ENCODE data around the gene ZFR2.
"Not testable (repeated sequence)": the region's sequence is repeated elsewhere in the genome, so short reads cannot be mapped to it uniquely, and the experiment has no call there.

ZFR2 gene

DNA sequence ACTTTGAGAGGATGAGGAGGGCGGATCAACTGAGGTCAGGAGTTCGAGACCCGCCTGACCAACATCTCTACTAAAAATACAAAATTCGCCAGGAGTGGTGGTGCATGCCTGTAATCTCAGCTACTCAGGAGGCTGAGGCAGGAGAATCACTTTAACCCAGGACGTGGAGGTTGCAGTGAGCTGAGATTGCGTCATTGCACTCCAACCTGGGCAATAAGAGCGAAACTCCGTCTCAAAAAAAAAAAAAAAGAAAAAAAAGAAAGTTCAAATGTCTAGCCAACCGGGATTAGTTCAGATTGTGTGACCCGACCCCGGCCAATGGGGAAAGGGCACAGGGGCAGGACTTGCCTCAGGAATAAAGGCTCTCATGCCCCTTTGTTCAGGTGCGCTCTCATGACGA lies 5.9 kb upstream of the ZFR2 start:
- not testable (repeated sequence) for DNase-seq (ENCODE audit: low read depth, low spot score)

DNA sequence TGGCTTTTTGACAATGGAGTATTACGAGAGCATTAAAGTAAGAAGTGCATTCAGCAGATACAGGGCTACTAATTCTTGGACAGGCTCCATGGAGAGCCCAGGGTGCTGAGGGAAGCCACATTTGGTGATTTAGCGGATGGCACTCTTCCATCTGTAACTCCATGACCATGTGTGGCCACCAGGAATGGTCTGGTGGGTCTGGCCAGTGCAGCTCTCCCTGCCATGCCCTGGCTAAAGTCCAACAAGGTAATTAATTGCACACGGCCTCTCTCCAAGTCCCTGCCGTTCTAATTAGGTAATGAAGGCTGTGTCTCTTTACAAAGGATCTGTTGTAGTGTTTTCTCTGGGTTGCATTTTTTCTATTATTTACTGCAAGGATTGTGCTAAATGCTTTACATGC lies 4.3 kb upstream of the ZFR2 start:
- DNase-seq (ENCODE audit: low read depth, low spot score) = no peak

DNA sequence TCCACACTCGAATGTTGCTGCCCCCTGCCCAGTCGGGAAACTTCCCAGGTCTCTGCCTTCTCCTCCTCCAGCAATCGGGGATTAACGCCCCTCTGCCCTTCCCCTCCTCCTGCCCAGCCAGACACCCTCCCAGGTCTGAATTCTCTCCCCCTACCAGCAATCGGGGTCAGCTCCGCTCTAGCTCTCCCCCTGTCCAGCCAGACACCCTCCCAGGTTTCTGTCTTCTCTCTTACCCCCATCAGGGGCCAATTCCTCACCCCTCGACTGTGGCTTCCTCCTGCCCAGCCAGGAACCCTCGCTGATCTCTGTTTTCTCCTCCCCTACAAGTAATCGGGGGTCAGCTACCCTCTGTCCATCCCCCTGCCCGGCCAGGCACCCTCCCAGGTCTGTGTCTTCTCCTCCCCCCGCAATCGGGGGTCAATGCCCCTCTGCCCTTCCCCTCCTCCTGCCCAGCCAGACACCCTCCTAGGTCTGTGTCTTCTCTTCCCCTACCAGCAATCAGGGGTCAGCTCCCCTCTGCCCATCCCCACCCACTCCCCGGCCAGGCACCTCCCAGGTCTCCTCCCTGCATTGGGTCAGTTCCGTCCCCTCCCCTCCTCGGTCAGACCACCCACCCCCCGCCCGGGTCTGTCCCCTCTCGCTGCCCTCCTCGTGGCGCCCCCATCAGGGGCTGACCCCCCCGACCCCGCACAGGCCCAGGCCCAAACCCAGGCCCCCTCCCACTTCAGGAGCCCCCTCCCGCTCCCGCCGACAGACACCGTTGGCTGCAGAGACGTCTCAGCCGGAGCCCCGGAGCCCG lies 668 bp downstream of the ZFR2 start:
- no peak for DNase-seq (ENCODE audit: low read depth, low spot score)

DNA sequence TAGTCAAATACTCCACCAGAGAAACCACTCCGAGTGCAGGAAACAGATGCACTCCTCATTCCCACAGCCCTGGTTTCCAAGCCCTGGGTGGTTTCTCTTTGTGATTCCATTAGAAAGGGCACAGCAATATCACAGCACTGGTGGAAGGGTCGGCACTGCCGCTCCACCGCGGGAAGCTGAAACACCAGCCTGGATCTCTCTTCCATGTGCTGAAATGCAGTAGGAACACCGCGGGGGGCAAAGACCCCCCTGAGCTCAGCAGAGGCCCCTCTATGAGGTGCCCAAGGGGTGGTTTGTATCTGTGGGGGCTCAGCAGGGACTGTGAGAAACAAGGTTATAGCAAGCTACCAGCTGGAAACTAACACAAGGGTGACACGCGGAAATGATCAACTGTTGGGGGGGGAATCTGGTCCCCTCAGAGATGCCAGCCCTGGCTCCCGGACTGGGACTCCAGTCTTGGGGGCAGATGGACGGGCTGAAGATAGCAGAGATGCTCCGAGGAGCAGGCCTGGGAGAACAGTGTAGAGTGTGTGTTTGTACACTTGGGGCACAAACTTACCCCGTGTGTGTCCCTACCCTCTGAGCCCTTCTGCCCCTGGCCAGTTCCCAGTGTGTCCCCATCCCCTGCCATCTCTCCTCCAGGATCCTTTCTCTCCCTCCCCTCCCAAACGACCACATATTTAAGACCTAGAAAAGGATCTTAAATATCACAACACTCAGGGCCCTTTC lies 1.8 kb downstream of the ZFR2 start:
- no peak for DNase-seq (ENCODE audit: low read depth, low spot score)

DNA sequence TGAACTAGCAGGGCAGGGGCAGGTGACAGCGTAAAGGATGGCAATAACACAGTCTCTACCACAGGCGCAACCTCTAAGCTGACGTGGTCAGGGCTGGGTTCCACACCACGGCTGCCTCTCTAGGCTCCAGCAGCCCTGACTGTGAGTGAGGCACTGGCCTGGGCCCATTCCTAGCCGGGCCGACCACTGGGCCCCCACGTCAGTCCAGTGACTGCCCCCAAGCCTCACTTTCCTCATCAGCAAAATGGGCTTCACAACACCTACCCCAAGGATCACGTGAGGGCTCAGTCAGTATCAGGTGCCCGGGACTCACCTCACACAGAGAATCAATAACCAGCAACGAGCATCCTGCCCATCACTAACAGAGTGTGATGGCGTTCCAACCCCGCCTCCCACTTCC lies 5.2 kb downstream of the ZFR2 start:
- no peak for DNase-seq (ENCODE audit: low read depth, low spot score)

DNA sequence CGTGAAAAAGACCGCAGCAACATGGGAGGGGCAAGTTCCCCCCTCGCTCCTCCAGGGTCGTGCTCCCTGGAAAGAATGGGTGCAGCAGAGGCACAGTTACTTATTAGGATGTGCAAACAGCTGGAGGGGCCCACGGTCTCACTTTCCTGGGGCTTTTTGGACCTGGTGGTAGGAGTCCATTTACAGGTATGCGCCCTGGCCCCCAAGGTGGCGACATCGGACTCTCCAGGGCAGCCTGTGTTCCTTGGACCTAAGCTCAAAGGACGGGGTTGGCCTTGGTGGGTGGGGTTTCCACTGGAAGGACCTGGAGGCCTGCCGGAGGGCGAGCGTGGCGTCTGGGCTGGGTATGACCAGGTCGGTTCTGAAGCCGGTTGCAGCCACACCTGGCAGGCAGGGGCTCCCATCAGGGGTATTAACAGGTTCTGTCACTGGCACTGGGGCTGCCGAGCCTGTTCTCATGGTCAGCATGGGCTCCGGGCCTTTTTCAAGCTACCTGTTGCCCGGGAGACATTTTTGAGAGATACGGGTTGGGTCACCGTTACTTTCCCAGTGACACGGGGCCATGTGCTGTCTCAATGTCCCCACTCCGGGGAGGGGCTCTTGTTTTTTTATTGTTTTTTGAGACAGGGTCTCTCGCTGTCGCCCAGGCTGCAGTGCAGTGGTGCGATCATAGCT lies 5.9 kb downstream of the ZFR2 start:
- no peak for DNase-seq (ENCODE audit: low read depth, low spot score)

DNA sequence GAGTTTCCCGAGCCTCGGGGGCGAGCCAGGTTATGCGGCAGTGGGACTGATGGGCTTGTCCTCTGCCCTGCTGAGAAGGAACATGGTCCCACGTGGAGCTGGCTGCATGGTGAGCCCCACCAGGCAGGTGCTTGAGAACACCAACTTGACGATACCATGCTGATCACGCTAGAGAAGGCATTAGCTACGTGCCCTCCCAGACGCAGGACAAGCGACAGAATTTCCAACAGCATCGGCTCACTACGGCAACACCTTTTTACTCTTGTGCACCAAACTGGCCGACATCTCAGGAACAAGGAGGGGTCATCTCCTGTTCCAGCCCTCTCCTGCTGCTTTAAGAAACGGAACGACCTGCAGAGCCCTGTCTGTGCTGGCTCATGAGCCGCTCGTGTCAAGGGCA lies 8.3 kb downstream of the ZFR2 start:
- no peak for DNase-seq (ENCODE audit: low read depth, low spot score)

DNA sequence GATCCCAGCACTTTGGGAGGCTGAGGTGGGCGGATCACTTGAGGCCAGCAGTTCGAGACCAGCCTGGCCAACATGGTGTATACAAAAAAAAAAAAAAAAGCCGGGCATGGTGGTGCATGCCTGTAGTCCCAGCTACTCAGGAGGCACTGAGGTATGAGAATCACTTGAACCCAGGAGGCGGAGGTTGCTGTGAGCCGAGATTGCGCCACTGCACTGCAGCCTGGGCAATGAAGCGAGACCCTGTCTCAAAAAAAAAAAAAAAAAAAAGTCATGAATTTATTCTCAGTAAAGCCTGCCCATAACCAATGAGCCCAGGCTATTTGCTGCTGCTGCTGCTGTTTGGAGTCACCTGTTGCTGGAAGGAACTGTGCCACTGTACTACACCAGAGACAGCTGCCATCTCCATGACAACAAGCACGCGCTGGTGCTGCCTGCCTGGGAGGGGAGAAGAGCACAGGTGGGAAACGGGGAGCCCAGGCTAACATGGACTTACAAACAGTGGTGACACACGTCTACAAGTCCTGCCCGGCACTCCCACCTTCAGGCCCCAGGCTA lies 11.3 kb downstream of the ZFR2 start:
- DNase-seq (ENCODE audit: low read depth, low spot score) = no peak

DNA sequence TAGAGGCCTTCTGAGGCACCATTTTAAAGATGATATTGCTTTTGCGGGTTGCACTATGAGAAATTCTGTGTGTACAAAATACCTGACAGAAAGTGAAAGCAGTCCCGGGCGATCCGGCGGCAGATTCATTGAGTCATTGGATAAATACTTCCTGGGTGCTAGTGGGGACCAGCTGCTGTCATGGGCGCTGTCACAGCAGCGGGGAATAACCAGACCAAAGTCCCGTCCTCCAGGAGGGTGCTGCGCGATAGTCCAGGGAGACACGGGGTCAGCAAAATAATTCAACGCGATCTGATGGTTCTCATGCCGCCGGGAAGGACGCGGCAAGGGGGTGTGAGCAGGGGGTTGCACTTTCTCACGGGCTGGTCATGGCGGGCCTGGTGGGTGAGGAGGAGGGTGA lies 13.5 kb downstream of the ZFR2 start:
- DNase-seq (ENCODE audit: low read depth, low spot score) = no peak

DNA sequence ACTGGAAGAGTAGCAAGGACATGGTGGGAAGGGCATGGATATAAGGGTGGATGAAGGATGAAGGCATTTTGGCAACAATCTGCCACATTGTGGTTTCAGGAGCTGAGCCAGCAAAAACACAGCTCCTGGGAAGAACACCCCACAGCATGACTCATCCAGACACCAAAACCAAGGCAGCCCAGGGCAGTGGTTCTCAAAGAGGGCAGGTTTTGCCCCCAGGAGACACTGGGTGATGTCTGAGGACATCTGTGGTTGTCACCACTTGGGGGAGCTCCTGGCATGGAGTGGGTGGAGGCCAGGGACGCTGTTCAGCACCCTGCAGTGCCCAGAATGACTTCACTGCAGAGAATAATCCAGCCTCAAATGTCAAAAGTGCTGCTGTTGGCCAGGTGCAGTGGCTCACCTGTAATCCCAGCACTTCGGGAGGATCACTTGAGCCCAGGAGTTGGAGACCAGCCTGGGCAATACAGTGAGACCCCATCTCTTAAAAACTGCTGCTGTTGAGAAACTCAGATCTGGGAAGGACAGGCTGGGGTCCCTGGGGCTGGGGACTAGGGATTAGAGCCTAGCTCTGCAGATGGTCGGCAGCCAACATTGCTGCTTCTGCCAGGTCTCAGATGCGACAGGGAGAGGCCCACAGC lies 16.1 kb downstream of the ZFR2 start:
- peak; percentile 29 for DNase-seq (ENCODE audit: low read depth, low spot score)

DNA sequence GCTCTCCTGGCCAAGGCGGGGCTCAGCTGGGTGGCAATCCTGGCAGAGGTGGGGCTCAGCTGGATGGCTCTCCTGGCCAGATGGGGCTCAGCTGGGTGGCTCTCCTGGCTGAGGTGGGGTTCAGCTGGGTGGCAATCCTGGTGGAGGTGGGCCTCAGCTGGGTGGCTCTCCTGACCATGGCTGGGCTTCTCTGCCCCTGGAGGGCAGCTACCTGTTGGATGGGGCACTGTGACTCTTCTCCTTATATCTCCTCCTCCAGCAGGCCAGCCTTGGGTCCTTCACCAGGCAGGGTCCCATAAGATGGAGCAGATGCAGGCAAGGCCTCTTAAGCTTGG lies 16.7 kb downstream of the ZFR2 start:
- no peak for DNase-seq (ENCODE audit: low read depth, low spot score)

DNA sequence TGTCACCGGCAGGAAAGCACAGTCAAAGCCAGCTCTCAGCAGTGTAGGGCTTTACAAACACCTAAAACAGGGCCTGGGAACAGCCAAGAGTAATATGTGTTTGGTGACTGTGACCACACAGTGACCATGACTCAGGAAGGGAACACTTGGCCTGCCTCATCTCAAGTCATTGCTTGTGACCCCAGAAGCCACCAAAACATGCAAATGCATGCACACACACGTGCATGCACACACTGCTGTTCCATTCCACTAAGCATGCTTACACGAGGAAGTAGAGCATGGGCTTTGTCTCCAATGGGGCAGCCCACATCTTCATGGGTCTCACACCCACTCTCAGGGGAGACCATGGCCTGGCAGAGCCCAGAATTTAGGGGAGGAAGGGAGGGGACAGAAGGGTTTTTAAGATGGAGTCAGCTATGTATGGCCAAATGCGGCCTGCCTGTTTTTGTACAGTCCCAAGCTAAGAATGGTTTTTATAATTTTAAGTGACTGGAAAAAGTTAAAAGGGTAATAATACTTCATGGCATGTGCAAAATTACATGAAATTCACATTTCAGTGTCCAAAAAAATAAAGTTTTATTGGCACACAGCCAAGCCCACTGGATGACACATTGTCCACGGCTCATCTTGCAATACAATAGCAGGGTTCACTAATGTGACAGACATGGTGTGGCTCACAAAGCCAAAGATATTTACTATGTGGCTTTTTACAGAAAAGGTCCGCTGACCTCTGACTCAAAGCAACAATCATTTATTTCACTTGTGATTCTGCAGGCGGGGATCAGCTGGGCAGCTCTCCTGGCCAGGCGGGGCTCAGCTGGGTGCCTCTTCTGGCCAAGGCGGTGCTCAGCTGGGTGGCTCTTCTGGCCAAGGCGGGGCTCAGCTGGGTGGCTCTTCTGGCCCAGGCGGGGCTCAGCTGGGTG lies 17.3 kb downstream of the ZFR2 start:
- DNase-seq (ENCODE audit: low read depth, low spot score) = no peak

DNA sequence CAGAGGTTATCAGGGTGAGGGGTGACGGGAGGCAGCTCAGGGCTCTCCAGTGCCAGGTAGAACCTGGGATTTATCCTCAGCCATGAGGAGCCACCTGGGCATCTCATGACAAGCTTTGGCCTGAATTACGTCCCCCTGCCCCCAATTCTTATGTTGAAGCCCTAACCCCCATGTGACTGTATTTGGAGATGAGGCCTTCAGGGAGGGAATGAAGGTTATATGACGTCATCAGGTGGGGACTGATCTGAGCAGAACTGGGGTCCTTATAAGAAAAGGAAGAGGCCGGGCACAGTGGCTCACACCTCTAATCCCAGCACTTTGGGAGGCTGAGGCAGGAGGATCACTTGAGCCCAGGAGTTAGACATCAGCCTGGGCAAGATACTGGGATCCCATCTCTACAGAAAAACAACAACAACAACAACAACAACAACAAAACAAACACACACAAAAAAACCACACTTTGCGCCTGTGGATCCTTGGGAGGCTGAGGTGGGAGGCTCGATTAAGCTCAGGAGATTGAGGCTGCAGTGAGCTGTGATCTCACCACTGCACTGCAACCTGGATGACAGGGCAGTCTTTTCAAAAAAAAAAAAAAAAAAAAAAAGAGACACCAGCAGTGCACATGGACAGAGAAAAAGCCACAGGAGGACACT lies 18.4 kb downstream of the ZFR2 start:
- DNase-seq (ENCODE audit: low read depth, low spot score) = no peak

DNA sequence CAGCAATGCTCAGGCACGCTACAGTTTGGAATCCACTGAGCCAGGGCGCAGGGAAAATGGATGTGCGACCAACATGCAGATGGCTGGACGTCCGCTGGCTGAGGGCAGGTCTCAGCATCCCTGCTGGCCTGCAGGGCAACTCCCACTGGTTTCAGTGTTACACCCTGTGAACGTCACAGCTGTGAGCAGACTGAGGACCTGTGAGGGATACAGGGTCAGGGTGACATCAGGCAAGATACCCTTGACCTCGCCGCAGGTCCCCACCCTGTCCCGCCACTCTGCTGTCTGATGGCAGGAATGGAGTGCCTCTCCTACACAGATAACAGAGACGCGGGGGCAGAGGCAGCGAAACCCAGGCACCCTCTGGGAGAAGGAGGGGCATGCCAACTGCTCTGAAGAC lies 19.1 kb downstream of the ZFR2 start:
- no peak for DNase-seq (ENCODE audit: low read depth, low spot score)

DNA sequence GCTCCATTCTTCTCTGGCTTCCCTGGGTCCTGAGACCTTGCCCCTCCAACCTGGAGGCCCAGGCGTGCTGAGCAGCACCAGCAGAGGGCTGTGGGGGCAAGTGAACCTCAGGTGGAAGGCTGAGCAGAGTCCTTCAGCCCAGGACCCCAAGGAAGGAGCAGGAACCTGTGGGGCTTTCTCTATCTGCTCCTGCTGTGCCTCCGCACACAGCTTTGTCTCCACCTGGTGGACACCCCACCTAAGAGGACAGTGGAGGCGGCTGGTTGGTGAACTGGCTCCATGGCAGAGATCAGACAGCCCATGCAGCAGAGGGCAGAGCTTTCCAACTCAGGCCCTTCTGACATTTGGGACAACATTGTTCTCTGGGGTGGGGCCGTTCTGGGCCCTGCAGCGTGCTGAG lies 19.7 kb downstream of the ZFR2 start:
- DNase-seq (ENCODE audit: low read depth, low spot score) = no peak

DNA sequence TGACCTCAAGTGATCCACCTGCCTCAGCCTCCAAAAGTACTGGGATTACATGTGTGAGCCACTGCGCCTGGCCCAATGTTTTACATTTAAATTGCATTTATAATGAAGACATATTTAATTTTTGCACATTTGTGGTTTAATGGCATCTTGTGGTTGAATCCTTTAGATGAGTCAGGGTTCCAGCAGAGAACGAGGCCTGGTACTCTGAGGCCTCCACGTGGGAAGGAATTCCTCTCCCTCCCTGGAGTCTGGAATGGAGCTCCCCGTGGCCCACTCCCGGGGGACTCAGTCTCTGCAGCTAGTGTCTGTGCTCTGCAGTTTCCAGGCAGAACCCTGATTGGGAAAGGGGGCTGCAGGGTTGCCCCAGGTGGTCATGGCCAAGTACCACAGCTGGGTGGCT lies 24.2 kb downstream of the ZFR2 start:
- DNase-seq (ENCODE audit: low read depth, low spot score) = no peak

DNA sequence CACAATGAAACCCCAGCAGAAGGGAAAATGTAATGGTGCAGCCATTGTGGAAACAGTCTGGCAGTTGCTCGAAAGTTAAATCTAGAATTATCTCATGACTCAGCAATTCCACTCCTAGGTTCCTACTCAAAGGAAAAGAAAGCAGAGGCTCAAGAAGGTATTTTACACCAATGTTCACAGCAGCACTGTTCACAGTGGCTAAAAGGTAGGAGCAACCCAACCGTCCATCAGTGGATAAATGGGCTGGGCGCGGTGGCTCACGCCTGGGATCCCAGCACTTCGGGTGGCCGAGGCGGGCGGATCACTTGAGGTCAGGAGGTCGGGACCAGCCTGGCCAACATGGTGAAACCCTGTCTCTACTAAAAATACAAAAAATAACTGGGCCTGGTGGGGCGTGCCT lies 25.9 kb downstream of the ZFR2 start:
- no peak for DNase-seq (ENCODE audit: low read depth, low spot score)

DNA sequence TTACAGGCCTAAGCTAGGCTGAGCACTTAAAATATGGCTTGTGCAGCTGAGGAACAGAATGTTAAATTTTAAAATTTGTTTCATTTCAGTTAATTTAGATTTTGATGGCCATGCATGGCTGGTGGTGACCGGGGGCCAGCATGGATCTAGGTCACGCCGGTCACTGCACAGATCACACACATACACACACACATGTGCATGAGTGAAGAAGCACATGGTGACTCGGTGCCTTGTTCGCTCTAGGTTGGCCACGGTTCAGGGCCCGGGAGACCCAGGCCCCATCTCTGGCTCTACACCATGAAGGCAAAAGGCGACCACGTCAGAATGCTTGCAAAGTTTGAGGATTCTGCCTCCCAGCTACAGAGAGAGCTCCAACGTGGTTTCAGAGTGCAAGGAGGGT lies 28.0 kb downstream of the ZFR2 start:
- DNase-seq (ENCODE audit: low read depth, low spot score) = no peak

DNA sequence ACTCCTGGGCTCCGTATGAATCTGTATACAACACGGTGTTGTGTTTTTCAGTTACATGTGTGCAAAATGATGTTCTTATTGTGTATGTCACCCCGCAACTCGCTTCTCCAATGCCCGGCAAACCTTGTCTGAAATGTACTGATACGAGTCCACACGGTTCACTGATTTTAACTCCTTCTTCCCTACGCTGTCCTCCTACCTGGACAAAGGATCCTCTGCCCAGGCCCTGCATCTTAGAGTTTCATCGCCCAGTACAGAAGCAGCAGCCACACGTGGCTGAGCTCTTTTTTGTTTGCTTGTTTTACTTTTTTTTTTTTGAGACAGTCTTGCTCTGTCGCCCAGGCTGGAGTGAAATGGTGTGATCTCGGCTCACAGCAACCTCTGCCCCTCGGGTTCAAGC lies 28.9 kb downstream of the ZFR2 start:
- no peak for DNase-seq (ENCODE audit: low read depth, low spot score)

DNA sequence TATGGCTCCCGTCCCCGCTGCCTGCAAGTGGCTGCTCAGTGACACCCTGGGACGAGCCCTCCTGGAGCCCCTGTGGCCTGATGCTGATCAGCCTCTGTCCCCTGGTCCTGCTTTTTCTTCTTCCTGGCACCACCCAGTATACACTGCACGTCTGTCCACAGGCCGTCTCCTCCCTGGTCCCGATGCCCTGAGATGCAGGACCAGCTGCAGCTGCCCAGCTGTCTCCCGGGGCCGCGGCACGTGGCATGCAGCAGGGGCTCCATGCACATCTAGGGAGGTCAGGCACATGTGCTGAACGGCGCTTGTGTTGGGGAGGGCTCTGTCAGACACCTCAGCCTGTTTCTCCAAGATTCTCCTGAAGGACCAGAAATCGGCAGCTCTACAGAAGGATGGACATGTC lies 30.2 kb downstream of the ZFR2 start:
- DNase-seq (ENCODE audit: low read depth, low spot score) = no peak

DNA sequence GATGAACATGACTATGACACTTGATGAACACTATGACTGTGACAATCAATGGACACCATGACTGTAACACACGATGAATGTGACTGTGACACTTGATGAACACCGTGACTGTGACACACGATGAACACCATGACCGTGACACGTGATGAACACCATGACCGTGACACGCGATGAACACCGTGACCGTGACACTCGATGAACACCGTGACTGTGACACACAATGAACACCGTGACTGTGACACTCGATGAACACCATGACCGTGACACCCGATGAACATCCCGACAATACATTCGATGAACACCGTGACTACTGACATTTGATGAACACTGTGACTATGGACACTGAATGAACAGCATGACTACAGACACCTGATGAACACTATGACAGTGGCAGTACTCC lies 30.9 kb downstream of the ZFR2 start:
- no peak for DNase-seq (ENCODE audit: low read depth, low spot score)
